GM12875 (cell line): ENCODE data around the gene MYLK.

Source experiments
- H3K4me3 ChIP-seq: one replicate; pipeline ENCODE4 v1.5.1; 2011; ENCODE audit warnings: low read depth, low read length, control low read depth
- CTCF ChIP-seq: IDR thresholded peaks from 2 replicates; pipeline ENCODE4 v1.5.1; 2011; ENCODE audit warnings: low read depth, mild to moderate bottlenecking, control low read depth, inconsistent platforms, low read length, moderate library complexity, borderline replicate concordance; ENCODE audit not compliant: insufficient read depth

Gene MYLK

GRCh38 chr3:123657568-123657967 lies 226.6 kb downstream of the MYLK start:
- no peak overlapping the region for H3K4me3 ChIP-seq
- no peak for TF ChIP-seq CTCF

GRCh38 chr3:123657111-123657510 lies 227.0 kb downstream of the MYLK start:
- H3K4me3 ChIP-seq = no peak overlapping the region
- TF ChIP-seq CTCF = no peak

- TF ChIP-seq CTCF = peak; percentile 49; the same call in 1 of the 2 replicates
- H3K4me3 ChIP-seq = no peak overlapping the region
Observed at GRCh38 chr3:123656691-123657090, 227.4 kb downstream of the MYLK start.

- no peak for TF ChIP-seq CTCF
Observed at GRCh38 chr3:123656274-123656673, 227.9 kb downstream of the MYLK start.

GRCh38 chr3:123655400-123655799 lies 228.7 kb downstream of the MYLK start:
- TF ChIP-seq CTCF = no peak
- H3K4me3 ChIP-seq = no peak overlapping the region

More at GRCh38 chr3:123656274-123656673, 227.9 kb downstream of the MYLK start:
- H3K4me3 ChIP-seq = no peak overlapping the region

- no peak overlapping the region for H3K4me3 ChIP-seq
- no peak for TF ChIP-seq CTCF
Observed at GRCh38 chr3:123653221-123653682, 230.9 kb downstream of the MYLK start.

GRCh38 chr3:123652342-123652984 lies 231.7 kb downstream of the MYLK start:
- peak; percentile 83 for TF ChIP-seq CTCF
- H3K4me3 ChIP-seq = no peak overlapping the region
